ENCODE results near the gene CAMK2D.

CAMK2D gene

GRCh38 chr4:113762186-113763028, 869 bp upstream of the CAMK2D start:
- DNase-seq (ENCODE audit: low read depth): peak; percentile 99

- DNase-seq (ENCODE audit: low read depth): peak; percentile 21
These were observed 531 bp downstream of the CAMK2D start for GRCh38 chr4:113760795-113761619.

- no peak for DNase-seq (ENCODE audit: low read depth)
These were observed 1.3 kb downstream of the CAMK2D start for GRCh38 chr4:113760094-113760794.

- no peak for DNase-seq (ENCODE audit: low read depth)
These were observed 1.8 kb downstream of the CAMK2D start for GRCh38 chr4:113759696-113760093.

GRCh38 chr4:113758372-113758771, 3.2 kb downstream of the CAMK2D start:
- DNase-seq (ENCODE audit: low read depth): no peak

GRCh38 chr4:113757486-113757885, 4.1 kb downstream of the CAMK2D start:
- DNase-seq (ENCODE audit: low read depth): no peak

GRCh38 chr4:113756005-113756410, 5.5 kb downstream of the CAMK2D start:
- no peak for DNase-seq (ENCODE audit: low read depth)

GRCh38 chr4:113750734-113751133, 10.8 kb downstream of the CAMK2D start:
- DNase-seq (ENCODE audit: low read depth): no peak

- no peak for DNase-seq (ENCODE audit: low read depth)
These were observed 11.2 kb downstream of the CAMK2D start for GRCh38 chr4:113750296-113750695.

GRCh38 chr4:113749178-113749577, 12.4 kb downstream of the CAMK2D start:
- no peak for DNase-seq (ENCODE audit: low read depth)

GRCh38 chr4:113747949-113748348, 13.6 kb downstream of the CAMK2D start:
- no peak for DNase-seq (ENCODE audit: low read depth)

GRCh38 chr4:113745711-113746110, 15.8 kb downstream of the CAMK2D start:
- DNase-seq (ENCODE audit: low read depth): no peak

- no peak for DNase-seq (ENCODE audit: low read depth)
These were observed 16.8 kb downstream of the CAMK2D start for GRCh38 chr4:113744667-113745240.

GRCh38 chr4:113743690-113744089, 17.8 kb downstream of the CAMK2D start:
- DNase-seq (ENCODE audit: low read depth): no peak

GRCh38 chr4:113742643-113743042, 18.9 kb downstream of the CAMK2D start:
- DNase-seq (ENCODE audit: low read depth): no peak

GRCh38 chr4:113741956-113742355, 19.6 kb downstream of the CAMK2D start:
- no peak for DNase-seq (ENCODE audit: low read depth)

GRCh38 chr4:113740857-113741379, 20.6 kb downstream of the CAMK2D start:
- DNase-seq (ENCODE audit: low read depth): no peak

GRCh38 chr4:113739197-113739596, 22.3 kb downstream of the CAMK2D start:
- no peak for DNase-seq (ENCODE audit: low read depth)

- no peak for DNase-seq (ENCODE audit: low read depth)
These were observed 23.3 kb downstream of the CAMK2D start for GRCh38 chr4:113738251-113738650.

- DNase-seq (ENCODE audit: low read depth): no peak
These were observed 27.9 kb downstream of the CAMK2D start for GRCh38 chr4:113733685-113734084.

- DNase-seq (ENCODE audit: low read depth): no peak
These were observed 28.5 kb downstream of the CAMK2D start for GRCh38 chr4:113732967-113733527.
